Uterus (tissue), 2 donors: ENCODE measurements around the gene PTPN23.

Source experiments
- CTCF ChIP-seq, 4 experiments: fragments of 200-600 bp in 2 of 4; fragments of 450-650 bp in 2 of 4; sonication (generic) in 2 of 4; IDR thresholded peaks; one replicate each; pipeline ENCODE4 v1.5.1; 2016 to 2019; ENCODE audit warnings: antibody characterized with exemption in 4 of 4, mild to moderate bottlenecking in 2 of 4, moderate library complexity in 1 of 4
- POLR2A ChIP-seq, 2 donors: fragments of 450-650 bp; IDR thresholded peaks; one replicate each; pipeline ENCODE4 v1.6.1; 2016; ENCODE audit warnings: antibody characterized with exemption in 2 of 2, mild to moderate bottlenecking in 1 of 2, moderate library complexity in 1 of 2

GRCh38 chr3:47416041-47416440, 35.2 kb downstream of the PTPN23 start:
- TF ChIP-seq CTCF (IDR thresholded peaks at IDR 0.05) (no peak), POLR2A (IDR thresholded peaks at IDR 0.05) (no peak)
